ENCODE measurements around the gene CACNA1B. TPM values are rescaled to one million over a fixed set of nuclear protein-coding genes. Genes with fewer than 3 reads are reported as not detected.

The CACNA1B gene
- total and polyA plus RNA-seq, 2 of the 13 experiments (the other 11 are each of a cell fraction or from before 2014, with no cell fraction given): under 0.01 to 0.04 TPM

DNA sequence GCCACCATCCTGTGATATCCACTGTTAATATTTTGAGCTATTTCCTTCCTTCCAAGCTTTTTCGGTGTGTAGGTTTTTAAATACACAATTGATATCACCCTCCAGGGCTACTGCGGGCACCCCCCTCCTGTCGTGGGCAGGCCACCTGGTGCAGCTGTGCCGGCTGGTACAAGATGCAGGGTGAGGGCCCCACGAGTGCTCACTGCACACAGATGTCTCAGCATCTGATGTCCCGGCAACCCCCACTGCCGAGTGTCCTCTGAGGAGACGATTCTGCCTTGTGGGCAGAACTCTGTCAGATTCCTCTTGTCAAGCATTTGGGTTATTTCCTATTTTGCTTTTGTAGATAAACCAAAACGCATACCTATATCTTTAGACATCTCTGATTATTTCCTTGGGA, 25.1 kb downstream of the CACNA1B start (continued):
- TF ChIP-seq, protein P1, sequence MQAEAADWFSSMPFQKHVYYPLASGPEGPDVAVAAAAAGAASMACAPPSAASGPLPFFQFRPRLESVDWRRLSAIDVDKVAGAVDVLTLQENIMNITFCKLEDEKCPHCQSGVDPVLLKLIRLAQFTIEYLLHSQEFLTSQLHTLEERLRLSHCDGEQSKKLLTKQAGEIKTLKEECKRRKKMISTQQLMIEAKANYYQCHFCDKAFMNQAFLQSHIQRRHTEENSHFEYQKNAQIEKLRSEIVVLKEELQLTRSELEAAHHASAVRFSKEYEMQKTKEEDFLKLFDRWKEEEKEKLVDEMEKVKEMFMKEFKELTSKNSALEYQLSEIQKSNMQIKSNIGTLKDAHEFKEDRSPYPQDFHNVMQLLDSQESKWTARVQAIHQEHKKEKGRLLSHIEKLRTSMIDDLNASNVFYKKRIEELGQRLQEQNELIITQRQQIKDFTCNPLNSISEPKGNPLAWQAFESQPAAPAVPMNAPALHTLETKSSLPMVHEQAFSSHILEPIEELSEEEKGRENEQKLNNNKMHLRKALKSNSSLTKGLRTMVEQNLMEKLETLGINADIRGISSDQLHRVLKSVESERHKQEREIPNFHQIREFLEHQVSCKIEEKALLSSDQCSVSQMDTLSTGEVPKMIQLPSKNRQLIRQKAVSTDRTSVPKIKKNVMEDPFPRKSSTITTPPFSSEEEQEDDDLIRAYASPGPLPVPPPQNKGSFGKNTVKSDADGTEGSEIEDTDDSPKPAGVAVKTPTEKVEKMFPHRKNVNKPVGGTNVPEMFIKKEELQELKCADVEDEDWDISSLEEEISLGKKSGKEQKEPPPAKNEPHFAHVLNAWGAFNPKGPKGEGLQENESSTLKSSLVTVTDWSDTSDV (CRISPR knock-in tag; IDR thresholded peaks at IDR 0.05): no peak
- TF ChIP-seq TBX2 (CRISPR knock-in tag; IDR thresholded peaks at IDR 0.05; ENCODE audit: borderline replicate concordance) (no peak), ZBTB3 (CRISPR knock-in tag; IDR thresholded peaks at IDR 0.05; ENCODE audit: borderline replicate concordance, low read depth) (no peak)
- TF ChIP-seq, protein P2, sequence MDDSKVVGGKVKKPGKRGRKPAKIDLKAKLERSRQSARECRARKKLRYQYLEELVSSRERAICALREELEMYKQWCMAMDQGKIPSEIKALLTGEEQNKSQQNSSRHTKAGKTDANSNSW (CRISPR knock-in tag; IDR thresholded peaks at IDR 0.05; ENCODE audit: borderline replicate concordance): no peak

DNA sequence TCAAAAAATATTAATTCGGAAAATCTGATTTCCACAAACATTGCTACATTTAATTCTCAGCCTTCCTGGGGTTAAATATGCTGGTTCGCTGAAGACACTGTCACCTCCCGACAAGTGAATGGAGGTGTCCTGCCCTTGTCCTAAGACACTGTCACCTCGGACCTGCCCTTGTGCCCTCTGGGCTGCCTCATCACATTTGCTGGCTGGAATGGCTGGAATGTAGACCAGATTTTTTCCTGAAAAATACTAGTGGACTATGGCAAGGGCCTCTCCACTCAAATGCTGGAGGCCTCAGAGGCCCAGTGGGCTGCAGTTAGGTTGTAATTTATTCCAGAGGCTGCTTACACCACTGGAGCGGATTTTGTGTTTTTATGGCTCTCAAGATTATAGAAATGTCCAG, 28.2 kb downstream of the CACNA1B start:
- no peaks in the 10 kb centered on the region for H4K20me1 ChIP-seq (ENCODE audit: insufficient read depth, low read length)
- TF ChIP-seq TEAD3 (CRISPR knock-in tag; optimal IDR thresholded peaks at IDR 0.05; ENCODE audit: borderline replicate concordance): peak; percentile 56
- TF ChIP-seq ETV6 (CRISPR knock-in tag; conservative IDR thresholded peaks at IDR 0.05): no peak
- ChIA-PET CTCF (ENCODE audit: low intra/inter-chr PET ratio, low total read pairs) (no interaction called here), POLR2A (no interaction called here)
- no peak overlapping the region for H3K27ac ChIP-seq (ENCODE audit: extremely low read length, insufficient read depth, low read length)
- ATAC-seq (no peak), FAIRE-seq (no peak), DNase-seq (ENCODE audit: low spot score) (no peak)
- intact Hi-C loops (cut with micrococcal nuclease; ENCODE audit: unreplicated experiment): no loop called here
- no peak overlapping the region for H3K4me2 ChIP-seq (ENCODE audit: low read depth, low read length)
- no peaks in the 10 kb centered on the region for H3K4me1 ChIP-seq (ENCODE audit: insufficient read depth, low read length)
- H2AFZ ChIP-seq (ENCODE audit: low read length): no peak overlapping the region
- peaks cover 5 to 21% of the 10 kb centered on the region in 2 experiments; a peak in 3 of 5 replicates for H3K27me3 ChIP-seq (ENCODE audit: control insufficient read depth in 1 of 2, insufficient read depth in 2 of 2, low read length in 2 of 2)
- H3K9me3 ChIP-seq (ENCODE audit: low read length): no peaks in the 10 kb centered on the region
- in situ Hi-C loops (cut with HindIII; ENCODE audit: extremely low pct_ligation_motif_present, low pct_unique_long_range_greater_than_20kb): no loop called here
- no peak overlapping the region for H3K4me3 ChIP-seq (replicated peaks in 1 of 3; ENCODE audit: insufficient read depth in 1 of 3, low read depth in 2 of 3, low read length in 3 of 3)
- BruUV-seq (replicated peaks): no TSS peak
- no peak overlapping the region for H3K9ac ChIP-seq (ENCODE audit: insufficient read depth, low read depth, low read length)
- no peaks in the 10 kb centered on the region for H3K79me2 ChIP-seq (ENCODE audit: insufficient read depth, low read length)
- no peaks in the 10 kb centered on the region for H3K36me3 ChIP-seq (replicated peaks in 1 of 2; ENCODE audit: control insufficient read depth in 1 of 2, insufficient read depth in 2 of 2, low read length in 2 of 2)
- 14% methylated on average over 5 of the region's 5 CpGs for WGBS (ENCODE audit: low lambda C conversion rate)

Measured in HepG2 (cell line).